OCI-LY1 (cell line): ENCODE results near the gene CSMD2.

ENCODE experiments used
- H2AFZ ChIP-seq: fragments of 200-600 bp; sonication (generic), shearing (Covaris generic); 2 replicates; pipeline ENCODE4 v1.6.0; 2014; ENCODE audit warnings: antibody characterized with exemption, mild to moderate bottlenecking, low read length
- H3F3A ChIP-seq: fragments of 200-600 bp; sonication (generic), shearing (Covaris generic); 2 replicates; pipeline ENCODE4 v1.6.0; 2014; ENCODE audit warnings: mild to moderate bottlenecking, antibody characterized with exemption, low read length, moderate library complexity; ENCODE audit not compliant: insufficient read depth
- H3K27ac ChIP-seq: fragments of 200-600 bp; sonication (generic); 2 replicates; pipeline ENCODE4 v1.5.1; 2014; ENCODE audit warnings: low read length, mixed run types, mild to moderate bottlenecking, low read depth; ENCODE audit not compliant: poor library complexity, severe bottlenecking
- H3K27me3 ChIP-seq: fragments of 200-600 bp; sonication (generic); 2 replicates; pipeline ENCODE4 v1.6.0; 2014; ENCODE audit warnings: antibody characterized with exemption, mild to moderate bottlenecking, low read length, moderate library complexity; ENCODE audit not compliant: insufficient read depth
- H3K36me3 ChIP-seq: fragments of 200-600 bp; sonication (generic); 2 replicates; pipeline ENCODE4 v1.6.1; 2014; ENCODE audit warnings: mild to moderate bottlenecking, antibody characterized with exemption, low read length, moderate library complexity, mixed read lengths; ENCODE audit not compliant: insufficient read depth
- H3K4me1 ChIP-seq: fragments of 200-600 bp; sonication (generic); 2 replicates; pipeline ENCODE4 v1.5.1; 2014; ENCODE audit warnings: mild to moderate bottlenecking, low read length, moderate library complexity; ENCODE audit not compliant: insufficient read depth, severe bottlenecking
- H3K4me2 ChIP-seq: fragments of 200-600 bp; sonication (generic), shearing (Covaris generic); 2 replicates; pipeline ENCODE4 v1.6.1; 2014; ENCODE audit warnings: low read length
- H3K4me3 ChIP-seq: fragments of 200-600 bp; sonication (generic); 2 replicates; pipeline ENCODE4 v1.5.1; 2014; ENCODE audit warnings: low read length, low read depth, mild to moderate bottlenecking, mixed read lengths; ENCODE audit not compliant: poor library complexity, severe bottlenecking
- H3K79me2 ChIP-seq: fragments of 200-600 bp; shearing (Covaris generic); 2 replicates; pipeline ENCODE4 v1.6.1; 2016; ENCODE audit warnings: mixed run types, low read length, mixed read lengths; ENCODE audit not compliant: insufficient read depth
- H3K9ac ChIP-seq: fragments of 200-600 bp; sonication (generic), shearing (Covaris generic); 2 replicates; pipeline ENCODE4 v1.6.1; 2014; ENCODE audit warnings: mild to moderate bottlenecking, low read length, mixed read lengths
- H3K9me2 ChIP-seq: fragments of 200-600 bp; sonication (generic), shearing (Covaris generic); 2 replicates; pipeline ENCODE4 v1.6.1; 2014; ENCODE audit warnings: low read depth, mild to moderate bottlenecking, low read length, mixed read lengths
- H3K9me3 ChIP-seq: fragments of 200-600 bp; shearing (Covaris generic); 2 replicates; pipeline ENCODE4 v1.6.1; 2014; ENCODE audit warnings: low read length, mixed read lengths
- H4K20me1 ChIP-seq: fragments of 200-600 bp; sonication (generic), shearing (Covaris generic); 2 replicates; pipeline ENCODE4 v1.6.0; 2016; ENCODE audit warnings: mild to moderate bottlenecking, low read length; ENCODE audit not compliant: insufficient read depth
- EZH2 ChIP-seq: fragments of 200-600 bp; sonication (generic), shearing (Covaris generic); IDR thresholded peaks from 2 replicates; pipeline ENCODE4 v1.8.0; 2017; ENCODE audit warnings: borderline replicate concordance, mixed run types, mild to moderate bottlenecking, antibody characterized with exemption, low read length, moderate library complexity, mixed read lengths
- TF ChIP-seq, protein P1 (sequence below): fragments of 200-600 bp; sonication (generic), shearing (Covaris generic); IDR thresholded peaks from 2 replicates; pipeline ENCODE4 v1.5.1; 2017; ENCODE audit warnings: mild to moderate bottlenecking, antibody characterized with exemption, low read length, moderate library complexity, mixed read lengths

Gene CSMD2

DNA sequence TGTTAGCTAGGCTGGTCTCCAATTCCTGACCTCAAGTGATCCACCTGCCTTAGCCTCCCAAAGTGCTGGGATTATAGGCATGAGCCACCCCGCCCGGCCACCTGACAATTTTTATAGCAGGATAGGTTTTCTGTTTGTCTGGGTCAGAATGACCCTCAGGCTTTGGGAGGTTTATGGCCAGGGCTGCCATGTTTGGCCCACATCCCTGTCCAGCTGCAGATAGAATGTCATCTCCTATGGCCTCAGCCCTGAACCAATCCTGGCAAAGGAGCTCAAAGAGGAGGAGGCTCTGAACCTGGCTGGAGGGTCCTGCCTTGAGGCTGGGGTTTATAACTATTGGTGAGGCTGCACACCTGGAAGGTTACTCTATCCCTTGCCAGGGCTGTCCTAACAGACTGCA lies 218.2 kb downstream of the CSMD2 start:
- Histone ChIP-seq H3F3A (no peaks in the 10 kb centered on the region), H3K79me2 (no peaks in the 10 kb centered on the region), H3K9ac (no peak overlapping the region), H3K4me1 (no peaks in the 10 kb centered on the region), H3K4me2 (no peak overlapping the region), H2AFZ (no peak overlapping the region), H3K27ac (no peak overlapping the region), H4K20me1 (no peaks in the 10 kb centered on the region), H3K27me3 (no peaks in the 10 kb centered on the region), H3K9me2 (no peaks in the 10 kb centered on the region), H3K4me3 (no peak overlapping the region), H3K9me3 (no peaks in the 10 kb centered on the region), H3K36me3 (no peaks in the 10 kb centered on the region)
- TF ChIP-seq, protein P1, sequence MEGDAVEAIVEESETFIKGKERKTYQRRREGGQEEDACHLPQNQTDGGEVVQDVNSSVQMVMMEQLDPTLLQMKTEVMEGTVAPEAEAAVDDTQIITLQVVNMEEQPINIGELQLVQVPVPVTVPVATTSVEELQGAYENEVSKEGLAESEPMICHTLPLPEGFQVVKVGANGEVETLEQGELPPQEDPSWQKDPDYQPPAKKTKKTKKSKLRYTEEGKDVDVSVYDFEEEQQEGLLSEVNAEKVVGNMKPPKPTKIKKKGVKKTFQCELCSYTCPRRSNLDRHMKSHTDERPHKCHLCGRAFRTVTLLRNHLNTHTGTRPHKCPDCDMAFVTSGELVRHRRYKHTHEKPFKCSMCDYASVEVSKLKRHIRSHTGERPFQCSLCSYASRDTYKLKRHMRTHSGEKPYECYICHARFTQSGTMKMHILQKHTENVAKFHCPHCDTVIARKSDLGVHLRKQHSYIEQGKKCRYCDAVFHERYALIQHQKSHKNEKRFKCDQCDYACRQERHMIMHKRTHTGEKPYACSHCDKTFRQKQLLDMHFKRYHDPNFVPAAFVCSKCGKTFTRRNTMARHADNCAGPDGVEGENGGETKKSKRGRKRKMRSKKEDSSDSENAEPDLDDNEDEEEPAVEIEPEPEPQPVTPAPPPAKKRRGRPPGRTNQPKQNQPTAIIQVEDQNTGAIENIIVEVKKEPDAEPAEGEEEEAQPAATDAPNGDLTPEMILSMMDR = no peak
- no peak for TF ChIP-seq EZH2

DNA sequence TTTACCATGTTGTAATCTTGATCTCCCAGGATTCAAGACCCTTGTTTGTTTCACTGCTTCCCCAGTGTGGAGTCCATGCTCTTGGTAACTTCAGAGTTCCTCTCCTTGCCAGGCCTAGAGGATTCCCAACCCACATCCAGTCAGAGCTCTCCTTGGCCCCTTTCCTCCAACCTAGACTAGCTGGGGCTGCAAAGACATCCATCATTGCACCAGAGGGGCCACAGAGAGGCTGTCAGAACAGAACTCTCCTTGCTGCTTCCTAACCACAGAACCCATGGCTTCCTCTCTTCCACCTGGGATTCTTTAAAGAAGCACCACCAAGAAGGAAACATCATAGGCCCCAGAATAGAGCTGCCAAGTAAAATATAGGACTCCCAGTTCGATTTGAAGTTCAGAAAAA lies 220.2 kb downstream of the CSMD2 start:
- Histone ChIP-seq H3K4me1 (no peaks in the 10 kb centered on the region), H3K27me3 (no peaks in the 10 kb centered on the region), H4K20me1 (no peaks in the 10 kb centered on the region), H3K36me3 (no peaks in the 10 kb centered on the region), H3F3A (no peaks in the 10 kb centered on the region), H3K27ac (no peak overlapping the region), H3K9me3 (no peaks in the 10 kb centered on the region), H3K9ac (no peak overlapping the region), H3K9me2 (no peaks in the 10 kb centered on the region), H2AFZ (no peak overlapping the region), H3K4me3 (no peak overlapping the region), H3K4me2 (no peak overlapping the region), H3K79me2 (no peaks in the 10 kb centered on the region)
- TF ChIP-seq EZH2 = no peak
- TF ChIP-seq, protein P1 = no peak

DNA sequence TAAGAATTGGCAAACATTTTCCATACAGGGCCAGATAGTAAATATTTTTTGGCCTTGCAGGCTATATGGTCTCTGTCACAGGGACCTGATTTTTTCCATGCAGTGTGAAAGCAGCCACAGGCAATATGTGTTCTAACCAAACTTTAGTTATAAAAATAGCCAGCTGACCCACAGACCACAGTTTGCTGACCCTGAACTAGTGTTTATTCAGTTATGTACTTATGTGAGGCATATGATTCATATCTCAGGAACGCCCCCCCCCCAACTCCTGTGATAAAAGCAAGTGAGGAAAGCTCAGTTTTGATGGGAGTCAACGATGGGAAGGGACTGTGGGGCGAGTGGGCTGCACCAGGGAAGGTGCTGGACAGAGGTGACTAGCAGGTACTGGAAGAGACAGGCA lies 221.1 kb downstream of the CSMD2 start:
- Histone ChIP-seq H3K36me3 (no peaks in the 10 kb centered on the region), H3K27me3 (no peaks in the 10 kb centered on the region), H3K4me3 (no peak overlapping the region), H2AFZ (no peak overlapping the region), H3K9me2 (no peaks in the 10 kb centered on the region), H3F3A (no peaks in the 10 kb centered on the region), H3K9me3 (no peaks in the 10 kb centered on the region), H3K79me2 (no peaks in the 10 kb centered on the region), H3K4me1 (no peaks in the 10 kb centered on the region), H3K9ac (no peak overlapping the region), H3K4me2 (no peak overlapping the region), H4K20me1 (no peaks in the 10 kb centered on the region), H3K27ac (no peak overlapping the region)
- TF ChIP-seq, protein P1 = no peak
- no peak for TF ChIP-seq EZH2
